Smooth muscle cell of the brain vasculature (primary cell): ENCODE data around the gene G6PD.
"Not testable (repeated sequence)": the region's sequence is repeated elsewhere in the genome, so short reads cannot be mapped to it uniquely, and the experiment has no call there.

Experiments
- DNase-seq: peaks from one replicate; pipeline ENCODE4 v3.0.0-alpha.2; 2012; ENCODE audit warnings: low read depth, low spot score

The G6PD gene

DNA sequence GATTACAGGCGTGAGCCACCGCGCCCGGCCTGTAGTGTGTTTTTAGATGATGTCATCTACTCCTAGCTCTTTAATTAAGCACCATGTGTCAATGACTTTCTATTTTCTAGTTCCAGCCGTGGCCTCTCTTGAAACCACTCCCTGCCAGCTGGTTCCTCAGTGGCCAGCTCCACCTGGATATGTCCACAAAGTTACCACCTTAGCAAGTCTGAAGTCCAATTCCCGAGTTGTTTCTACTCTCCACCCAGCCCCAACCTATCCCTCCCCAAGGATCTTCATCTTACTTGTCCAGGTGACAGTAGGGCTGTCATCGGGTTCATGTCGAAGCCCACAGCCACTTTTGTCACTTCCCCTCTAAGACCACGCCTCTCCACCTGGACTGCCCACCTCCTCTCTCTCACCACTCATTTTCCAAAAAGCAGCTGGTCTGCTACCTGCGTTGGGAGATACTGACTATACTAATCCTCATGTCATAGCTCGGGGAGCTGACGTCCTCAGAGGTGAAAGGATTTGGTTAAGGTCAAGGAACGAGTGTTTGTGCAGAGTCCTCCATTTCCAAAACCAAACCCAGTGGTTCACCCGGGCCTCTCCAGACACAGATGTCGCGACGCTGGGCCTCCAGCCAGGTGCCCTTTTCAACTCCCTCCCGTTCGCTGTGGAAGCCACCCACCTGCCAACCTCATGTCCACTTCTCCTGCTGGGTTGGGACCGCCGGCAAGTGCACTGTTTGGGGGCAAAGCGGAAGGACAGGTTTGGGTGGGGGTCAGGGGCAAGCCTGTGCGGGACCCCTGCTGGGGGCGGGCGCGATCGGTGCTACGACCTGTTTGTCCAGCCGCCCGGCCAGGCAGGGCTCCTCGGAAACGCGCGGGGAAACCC is 31.3 kb downstream of the G6PD start:
- DNase-seq = no peak

DNA sequence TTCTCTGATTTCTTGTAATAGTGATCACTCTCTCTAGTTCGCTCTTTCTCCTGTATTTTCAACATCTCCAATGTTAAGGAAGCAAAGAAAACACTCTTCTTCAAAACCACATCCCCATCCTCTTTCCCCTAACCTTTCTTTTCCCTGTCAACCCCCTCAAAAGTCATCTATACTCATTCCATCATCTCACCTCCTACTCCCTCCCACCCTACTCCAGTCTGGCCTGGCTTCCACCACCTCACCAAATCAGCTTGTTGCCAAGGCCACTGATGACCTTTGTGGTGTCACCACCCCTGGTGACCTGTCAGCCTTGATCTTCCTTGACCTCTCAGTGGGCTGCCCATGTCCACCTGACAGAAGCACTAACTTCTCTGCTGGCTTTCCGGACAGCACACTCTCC is 32.9 kb downstream of the G6PD start:
- no peak for DNase-seq

DNA sequence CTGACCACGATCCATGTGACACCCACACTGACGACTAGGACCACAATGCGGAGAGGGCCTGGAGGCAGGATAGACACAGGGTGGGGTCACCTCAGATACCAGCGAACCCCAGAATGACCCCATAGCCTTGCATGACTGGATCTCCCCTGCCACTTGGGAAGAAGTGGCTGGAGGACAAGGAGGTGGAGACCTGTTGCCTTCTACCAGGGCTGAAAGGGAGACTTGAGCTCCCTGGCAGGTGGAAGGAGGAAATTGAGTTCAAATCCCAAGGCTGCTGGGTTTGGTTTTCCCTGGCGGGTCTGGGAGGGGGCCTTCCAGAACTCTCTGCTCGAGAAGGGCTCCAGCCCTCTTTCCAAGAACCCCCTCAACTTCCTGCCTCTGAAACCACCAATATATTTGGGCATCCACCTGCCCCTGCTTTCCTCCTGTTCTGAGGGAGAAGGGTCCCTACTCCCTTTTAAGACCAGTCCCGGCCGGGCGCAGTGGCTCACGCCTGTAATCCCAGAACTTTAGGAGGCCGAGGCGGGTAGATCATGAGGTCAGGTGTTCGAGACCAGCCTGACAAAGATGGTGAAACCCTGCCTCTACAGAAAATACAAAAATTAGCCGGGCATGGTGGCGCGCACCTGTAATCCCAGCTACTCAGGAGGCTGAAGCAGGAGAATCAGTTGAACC is 33.6 kb downstream of the G6PD start:
- DNase-seq = no peak

DNA sequence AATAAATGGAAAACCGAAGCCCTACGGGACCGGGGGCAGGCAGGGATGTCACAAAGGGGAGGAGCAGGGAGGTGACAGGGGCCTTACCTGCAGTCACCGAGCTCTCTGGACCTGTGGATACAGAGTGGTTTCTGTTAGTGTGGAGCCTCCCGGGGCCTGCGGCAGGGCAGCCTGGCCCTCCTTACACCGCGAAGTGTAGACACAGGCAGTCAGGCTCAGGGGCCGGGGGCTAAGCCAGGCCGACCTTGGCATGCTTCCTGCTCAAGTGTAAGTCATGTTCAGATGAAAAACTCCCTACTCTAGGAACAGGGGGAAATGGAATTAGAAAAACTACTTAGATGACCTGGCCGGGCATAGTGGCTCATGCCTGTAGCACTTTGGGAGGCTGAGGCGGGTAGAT is 34.9 kb downstream of the G6PD start:
- no peak for DNase-seq

DNA sequence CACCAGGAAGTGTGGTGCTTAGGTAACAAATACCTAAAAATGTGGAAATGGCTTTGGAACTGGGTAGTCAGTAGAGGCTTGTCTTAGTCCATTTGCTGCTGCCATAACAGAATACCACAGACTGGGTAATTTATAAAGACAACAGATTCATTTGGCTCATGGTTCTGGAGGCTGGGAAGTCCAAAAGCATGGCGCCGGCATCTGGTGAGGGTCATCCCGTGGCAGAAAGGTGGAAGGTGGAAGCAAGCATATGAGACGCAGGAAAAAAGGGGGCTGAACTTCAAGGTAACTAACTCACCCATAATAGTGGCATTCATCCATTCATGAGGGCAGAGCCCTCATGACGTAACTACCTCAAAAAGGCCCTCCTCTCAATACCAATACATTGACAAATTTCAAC is 37.2 kb downstream of the G6PD start:
- no peak for DNase-seq

DNA sequence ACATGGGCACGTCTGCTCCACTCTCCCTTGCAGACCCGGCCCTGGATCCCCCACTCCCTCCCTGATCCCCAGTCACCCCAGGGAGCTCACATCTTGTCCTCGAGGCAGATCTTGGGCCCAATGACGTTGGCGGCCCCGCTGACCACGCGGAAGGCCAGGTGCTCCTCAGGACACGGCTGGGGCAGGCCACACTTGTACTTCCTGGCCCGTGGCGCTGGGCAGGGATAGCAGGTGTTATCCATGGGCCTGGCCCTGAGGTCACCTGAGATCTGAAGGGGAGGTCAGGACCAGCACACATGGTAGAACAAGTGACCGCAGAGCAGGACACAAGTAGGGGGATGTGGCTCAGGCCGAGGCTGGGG is 38.3 kb downstream of the G6PD start:
- no peak for DNase-seq

DNA sequence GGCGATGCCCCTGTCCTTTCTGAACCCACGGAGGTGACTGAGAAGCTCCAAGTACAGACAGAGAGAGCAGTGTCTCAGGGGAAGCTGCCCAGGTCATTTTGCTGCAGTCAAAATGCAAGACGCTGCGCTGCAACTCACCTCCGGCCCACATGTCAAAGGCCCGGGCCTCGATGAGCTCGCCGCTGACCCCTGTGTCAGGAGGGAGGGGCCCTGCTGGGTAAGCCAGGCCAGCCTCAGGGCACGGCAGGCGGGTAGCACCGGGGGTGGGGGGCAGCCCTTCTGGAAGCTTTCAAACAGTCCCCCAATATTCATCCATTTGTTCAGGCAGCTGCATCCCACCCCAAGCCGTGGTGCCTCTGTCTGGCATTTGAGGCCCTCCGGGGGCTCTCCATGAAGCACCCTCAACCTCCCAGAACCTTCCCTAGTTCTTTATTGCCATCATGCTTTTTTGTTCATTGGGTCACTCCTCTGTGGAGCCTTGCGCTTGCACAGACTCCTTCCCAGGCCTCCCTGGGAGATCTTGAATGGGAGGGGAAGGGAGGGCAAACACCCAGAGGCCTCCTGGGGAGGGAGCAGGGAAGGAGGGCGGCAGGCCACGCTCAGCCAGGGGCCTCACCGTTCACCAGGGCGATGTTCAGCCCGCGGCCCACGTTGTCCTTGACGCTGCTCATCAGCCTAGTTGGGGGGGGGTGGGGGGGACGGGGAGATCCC is 38.8 kb downstream of the G6PD start:
- no peak for DNase-seq

DNA sequence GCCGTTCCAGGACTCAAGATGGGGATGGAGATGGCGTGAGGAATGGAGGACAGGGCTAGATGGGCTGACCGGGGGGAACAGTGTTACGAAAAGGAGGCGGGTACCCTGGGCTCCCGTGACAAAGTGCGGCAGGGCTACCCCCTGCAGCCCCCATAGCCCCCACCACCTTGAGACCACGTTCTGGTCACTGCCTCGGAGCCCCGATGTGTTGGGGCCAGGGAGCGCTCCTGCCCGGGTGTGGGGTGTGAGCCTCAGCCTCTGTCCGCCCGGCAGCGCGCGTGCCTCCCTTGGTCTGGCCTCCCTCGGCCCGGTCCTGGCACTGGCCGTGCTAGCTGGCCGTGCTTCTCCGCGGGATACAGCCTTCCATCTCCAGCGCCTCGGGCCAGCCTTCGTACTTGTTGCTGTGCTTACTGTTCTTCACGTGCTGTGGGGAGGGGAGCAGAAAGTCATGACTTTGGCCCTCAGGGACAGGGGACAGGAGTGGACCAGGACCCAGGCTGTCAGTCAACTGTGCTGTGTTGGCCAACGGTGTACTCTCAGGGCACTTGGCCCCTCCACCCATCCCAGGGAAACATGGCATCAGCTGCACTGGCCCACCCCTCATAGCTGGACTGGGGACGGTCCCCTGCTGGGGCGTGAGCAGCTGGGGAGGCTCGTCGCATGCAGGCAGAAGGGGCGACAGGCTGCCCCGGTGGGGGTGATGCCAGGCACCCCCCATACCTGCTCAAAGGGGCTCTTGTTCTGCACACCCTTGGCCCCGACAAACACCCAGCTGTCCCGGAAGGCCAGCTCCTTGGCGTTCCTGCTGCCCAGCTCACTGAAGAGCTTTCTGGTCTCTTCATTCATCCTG is 39.9 kb downstream of the G6PD start:
- no peak for DNase-seq

DNA sequence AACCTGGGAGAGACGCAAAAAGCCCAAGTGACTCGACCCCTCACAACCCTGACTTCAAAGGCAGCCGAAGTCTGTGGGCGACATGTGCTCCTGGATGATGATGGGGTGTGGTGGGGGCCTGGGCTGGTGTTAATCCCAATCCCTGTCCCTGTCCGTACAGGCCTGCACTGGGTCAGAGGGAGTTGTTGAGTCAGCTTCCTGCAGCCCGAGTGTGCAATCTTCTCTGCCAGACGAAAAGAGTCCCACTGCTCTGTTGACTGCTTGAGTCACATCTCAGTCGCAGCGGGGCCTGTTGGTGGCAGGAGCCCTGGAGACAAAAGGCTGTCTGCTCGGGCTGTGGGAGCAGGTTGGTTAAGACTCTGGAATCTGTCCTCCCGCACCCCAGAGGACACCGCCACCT is 40.9 kb downstream of the G6PD start:
- DNase-seq = no peak

DNA sequence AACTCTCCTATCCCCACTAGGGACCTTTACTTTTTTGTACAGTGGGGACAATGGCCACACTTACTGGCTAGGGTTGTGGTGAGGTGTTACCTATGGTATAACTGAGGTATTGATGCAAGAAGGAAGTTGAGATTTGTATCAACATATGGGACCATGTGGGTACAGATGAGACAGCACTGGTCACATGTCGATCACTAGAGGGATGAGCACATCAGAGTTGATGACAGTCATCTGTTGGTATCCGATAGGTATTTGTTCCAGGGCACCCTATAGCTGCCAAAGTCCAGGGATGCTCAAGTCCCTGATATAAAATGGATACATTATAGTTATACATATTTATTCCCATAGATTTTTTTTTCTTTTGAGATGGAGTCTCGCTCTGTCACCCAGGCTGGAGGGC is 43.7 kb downstream of the G6PD start:
- no peak for DNase-seq

DNA sequence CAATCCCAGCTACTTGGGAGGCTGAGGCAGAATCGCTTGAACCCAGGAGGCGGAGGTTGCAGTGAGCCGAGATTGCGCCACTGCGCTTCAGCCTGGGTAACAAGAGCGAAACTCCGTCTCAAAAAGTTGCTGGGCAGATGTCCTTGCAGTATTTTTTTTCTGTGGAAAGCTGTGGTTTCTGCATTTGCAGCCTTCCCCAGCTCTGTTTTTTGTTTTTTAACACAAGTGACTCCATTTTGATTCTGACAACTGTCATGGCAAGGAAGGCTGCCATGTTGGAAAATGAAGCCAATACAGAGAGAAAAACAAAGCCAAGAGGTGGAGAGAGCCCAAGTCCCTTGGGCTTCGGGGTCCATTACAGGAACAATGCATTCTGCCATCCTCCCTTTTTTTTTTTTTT is 44.5 kb downstream of the G6PD start:
- DNase-seq = no peak

DNA sequence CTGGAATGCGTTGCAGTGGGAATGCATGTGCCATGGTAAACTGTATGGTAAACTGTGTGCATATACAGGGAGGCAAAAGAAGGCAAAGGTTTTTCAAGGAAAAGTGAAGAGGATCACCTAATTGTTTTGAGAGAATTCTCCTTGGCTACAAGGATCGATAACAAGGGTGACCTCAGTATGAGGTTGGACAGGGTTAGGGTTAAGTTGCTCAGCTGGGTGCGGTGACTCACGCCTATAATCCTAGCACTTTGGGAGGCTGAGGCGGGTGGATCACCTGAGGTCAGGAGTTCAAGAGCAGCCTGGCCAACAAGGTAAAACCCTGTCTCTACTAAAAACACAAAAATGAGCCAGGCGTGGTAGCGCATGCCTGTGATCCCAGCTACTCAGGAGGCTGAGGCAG is 45.2 kb downstream of the G6PD start:
- DNase-seq = not testable (repeated sequence)

DNA sequence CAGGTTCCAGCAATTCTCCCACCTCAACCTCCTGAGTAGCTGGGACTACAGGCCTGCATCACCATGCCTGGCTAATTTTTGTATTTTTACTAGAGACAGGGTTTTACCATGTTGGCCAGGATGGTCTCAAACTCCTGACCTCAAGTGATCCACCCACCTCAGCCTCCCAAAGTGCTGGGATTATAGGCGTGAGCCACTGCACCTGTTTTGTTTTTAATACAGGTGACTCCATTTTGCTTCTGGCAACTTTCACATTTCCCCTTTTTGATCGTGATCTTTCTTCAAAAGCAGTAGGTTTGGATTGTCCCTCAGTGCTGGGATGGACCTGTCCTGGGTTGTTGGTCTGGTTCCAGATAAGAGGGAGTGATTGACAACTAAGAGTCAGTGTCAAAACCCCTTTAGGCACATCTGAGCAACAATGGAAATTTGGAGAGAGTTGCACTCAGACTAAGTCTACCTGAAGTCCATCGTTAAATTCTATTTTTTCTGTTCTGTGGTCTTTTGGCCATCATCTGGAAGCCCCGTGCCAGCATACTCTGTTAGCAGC is 50.0 kb downstream of the G6PD start:
- DNase-seq = not testable (repeated sequence)

DNA sequence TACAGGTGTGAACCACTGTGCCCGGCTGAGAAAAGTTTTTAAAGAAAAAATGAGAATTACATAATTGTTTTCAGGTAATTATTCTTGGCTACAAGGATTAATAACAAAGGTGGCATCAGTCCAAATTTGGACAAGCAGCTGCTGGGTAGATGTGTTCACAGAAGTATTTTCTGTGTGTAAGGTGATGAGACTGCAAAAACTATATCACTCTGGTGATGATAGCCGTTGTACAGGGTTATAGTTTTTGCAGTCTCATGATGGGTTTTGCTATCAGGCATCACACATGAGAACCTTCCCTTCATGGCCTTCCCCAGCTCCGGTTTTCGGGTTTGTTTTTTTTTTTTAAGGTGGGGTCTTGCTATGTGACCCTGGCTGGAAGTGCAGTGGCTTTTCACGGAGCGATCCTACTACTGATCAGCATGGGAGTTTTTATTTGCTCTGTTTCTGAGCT is 51.1 kb downstream of the G6PD start:
- DNase-seq = no peak

DNA sequence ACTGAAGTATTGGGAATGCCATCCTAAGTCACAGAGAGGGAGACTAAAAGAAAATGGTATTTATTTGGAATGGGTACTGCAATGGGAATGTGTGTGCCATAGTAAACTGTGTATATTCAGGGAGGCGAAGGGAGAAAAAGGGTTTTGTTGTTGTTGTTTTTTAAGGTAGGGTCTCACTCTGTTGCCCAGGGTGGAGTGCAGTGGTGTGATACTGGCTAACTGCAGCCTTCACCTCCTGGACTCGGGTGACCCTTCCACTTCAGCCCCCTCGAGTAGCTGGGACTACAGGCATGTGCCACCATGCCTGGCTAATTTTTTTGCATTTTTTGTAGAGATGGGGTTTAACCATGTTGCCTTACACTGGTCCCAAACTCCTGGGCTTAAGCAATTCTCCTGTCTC is 51.9 kb downstream of the G6PD start:
- no peak for DNase-seq

DNA sequence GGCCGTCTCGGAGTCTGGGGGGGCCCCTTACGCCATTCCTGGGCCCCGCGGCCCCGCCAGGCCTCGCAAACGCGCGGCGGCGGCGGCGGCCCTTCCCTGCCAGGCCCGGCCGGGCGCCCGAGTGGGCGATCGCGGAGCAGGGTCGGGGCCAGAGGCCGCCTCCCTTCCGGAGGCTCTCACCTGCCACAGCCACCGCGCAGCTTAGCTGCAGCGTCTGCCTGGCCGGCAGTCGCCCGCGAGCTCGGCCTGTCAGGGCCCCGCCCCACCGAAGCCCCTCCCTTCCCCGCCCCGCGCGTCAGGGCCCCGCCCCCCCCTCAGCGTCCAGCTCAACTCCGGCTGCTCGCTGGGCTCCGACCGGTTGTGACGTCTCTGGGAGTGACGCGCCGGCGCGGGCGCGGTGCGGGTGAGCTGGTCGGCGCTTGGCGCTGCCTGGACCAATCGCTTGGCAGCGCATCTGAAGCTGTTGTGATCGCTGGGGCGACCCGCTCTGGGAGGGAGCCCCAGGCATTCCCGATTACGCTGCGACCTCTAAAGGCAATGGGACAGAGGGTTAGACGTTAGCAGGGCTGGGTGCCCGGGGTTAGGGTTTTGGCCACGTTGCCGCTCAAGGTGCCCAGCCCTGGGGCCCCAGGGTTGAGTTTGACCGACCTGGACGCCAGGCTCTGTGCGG is 56.1 kb downstream of the G6PD start, which contains the start of gene SLC10A3:
Gene SLC10A3 (minus strand): TSS at position 216 of the 670 bp plus-strand sequence. CDS start 1,689 bp downstream, outside the sequence.
- DNase-seq = peak; percentile 72

DNA sequence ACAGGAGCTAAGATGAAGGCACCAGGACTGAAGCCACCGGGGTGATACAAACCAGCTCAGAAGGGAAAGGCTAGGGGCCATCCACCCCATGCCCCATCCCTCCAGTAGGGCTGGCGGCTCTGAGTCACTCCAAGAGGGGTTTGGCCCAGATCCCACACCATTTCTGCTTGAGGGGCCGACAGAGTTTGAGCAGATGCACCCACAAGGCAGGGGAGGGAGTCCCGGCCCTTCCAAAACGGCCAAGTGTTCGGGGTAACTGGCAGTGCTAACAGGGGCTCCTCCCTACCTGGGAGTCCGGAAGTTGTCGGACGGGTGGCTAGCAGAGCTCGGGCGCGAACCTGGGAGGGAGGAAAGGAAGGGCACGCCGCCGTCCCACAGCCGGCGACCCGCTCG is 56.6 kb downstream of the G6PD start:
- no peak for DNase-seq

DNA sequence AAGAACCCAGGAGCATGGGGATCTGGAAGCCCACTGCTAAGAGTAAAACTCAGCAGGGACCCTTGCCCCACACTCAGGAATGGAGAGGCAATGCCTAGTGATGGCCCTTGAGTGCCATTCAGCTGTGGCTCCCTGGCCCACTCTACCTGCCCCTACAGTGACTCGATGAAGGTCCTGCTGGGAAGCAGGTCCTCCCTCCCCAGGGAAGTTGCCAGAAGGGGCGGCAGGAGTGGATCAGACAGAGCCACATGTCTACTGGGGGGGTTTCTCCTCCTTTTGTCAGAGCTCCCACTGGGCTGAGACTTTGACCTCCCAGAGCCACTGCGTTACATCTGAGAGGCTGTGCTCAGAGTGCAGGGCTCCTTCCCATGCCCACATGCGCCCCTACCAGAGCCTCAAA is 57.5 kb downstream of the G6PD start:
- no peak for DNase-seq

DNA sequence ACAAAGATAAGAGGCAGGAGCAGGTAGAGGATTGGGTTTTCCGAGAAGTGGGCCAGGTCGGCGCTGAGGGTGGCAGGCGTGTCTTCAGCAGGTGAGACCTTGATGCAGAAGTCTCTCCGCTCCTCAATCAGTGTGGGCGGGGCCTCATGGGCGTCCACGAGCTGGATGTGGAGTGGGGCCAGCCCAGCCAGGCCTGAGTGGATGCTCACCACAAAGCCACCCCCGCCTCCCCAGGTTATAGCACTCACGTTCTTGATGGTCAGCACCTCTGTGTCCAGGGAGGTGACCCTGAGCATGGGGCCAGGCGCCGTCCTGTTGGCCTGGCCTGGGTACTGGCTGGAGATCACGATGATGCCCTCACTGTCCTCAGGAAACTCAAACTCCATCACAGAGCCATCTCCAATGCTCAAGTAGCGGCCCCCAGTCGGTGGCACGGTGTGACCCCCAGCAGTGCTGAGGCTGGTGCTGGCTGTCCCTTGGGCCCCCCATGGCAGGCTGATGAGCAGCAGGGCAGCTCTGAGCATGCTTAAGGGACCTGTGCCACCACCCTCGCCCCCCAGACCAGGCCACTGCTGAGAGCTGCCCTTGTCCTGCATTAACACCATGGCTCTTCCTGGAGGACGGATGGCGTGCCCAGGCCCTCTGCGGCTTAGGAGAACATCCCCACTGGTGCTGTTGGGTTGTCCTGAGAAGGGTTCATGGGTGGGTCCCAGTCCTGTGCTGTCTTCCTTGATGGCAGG is 58.1 kb downstream of the G6PD start:
- no peak for DNase-seq
